T-cell (primary cell): ENCODE results near the gene C12orf75. TPM values are rescaled to one million over a fixed set of nuclear protein-coding genes. Genes with fewer than 3 reads are reported as not detected.

Experiments
- ATAC-seq, 4 experiments: fragments of 200-7000 bp in 3 of 4; fragments of 150-1000 bp in 1 of 4; cut with Tn5 transposase; replicated peaks in 1 of 4; 1 replicate in 3 of 4; 2 replicates in 1 of 4; pipeline ENCODE4 v1.10.0; 2021; ENCODE audit warnings: moderate library complexity in 3 of 4, mild to moderate bottlenecking in 2 of 4, moderate number of reproducible peaks in 1 of 4
- CTCF ChIA-PET, 2 donors: fragments of 300-600 bp; sonication (Branson Sonifier 250); formaldehyde crosslinking; loops; one replicate each; lab custom pipeline; 2022; ENCODE audit warnings: antibody characterized with exemption in 2 of 2; lab: Charles Lee
- POLR2A ChIA-PET, 2 donors: fragments of 300-600 bp; sonication (Branson Sonifier 250); formaldehyde crosslinking; loops; one replicate each; lab custom pipeline; 2022; ENCODE audit warnings: antibody characterized with exemption in 2 of 2; lab: Charles Lee
- DNase-seq, 35 experiments: peaks; one replicate each; pipeline versions ENCODE4 v3.0.0 to v3.0.0-alpha.2; 2013 to 2023
- H3K27ac ChIP-seq: one replicate; pipeline ENCODE4 v1.5.1; 2013; ENCODE audit warnings: low read length
- H3K27me3 ChIP-seq, 2 experiments: replicated peaks in 1 of 2; 1 replicate in 1 of 2; 2 replicates in 1 of 2; pipeline versions ENCODE4 v1.6.1 to v1.7.0; 2013; ENCODE audit warnings: low read length in 1 of 2, mixed read lengths in 1 of 2; ENCODE audit not compliant: control insufficient read depth in 2 of 2, insufficient read depth in 2 of 2; ENCODE audit errors: extremely low read depth in 1 of 2
- H3K36me3 ChIP-seq, 2 donors: 1 replicate in 1 of 2; 2 replicates in 1 of 2; pipeline versions ENCODE4 v1.6.1 to v1.7.0; 2013; ENCODE audit warnings: low read length in 1 of 2; ENCODE audit not compliant: control insufficient read depth in 2 of 2, insufficient read depth in 1 of 2; ENCODE audit errors: extremely low read depth in 1 of 2
- H3K4me1 ChIP-seq, 2 experiments: 1 replicate in 1 of 2; 2 replicates in 1 of 2; pipeline versions ENCODE4 v1.6.1 to v1.7.0; 2013; ENCODE audit warnings: low read length in 2 of 2, mixed read lengths in 1 of 2; ENCODE audit not compliant: insufficient read depth in 2 of 2, control insufficient read depth in 1 of 2; ENCODE audit errors: extremely low read depth in 1 of 2
- H3K4me3 ChIP-seq, 2 donors: 1 replicate in 1 of 2; 2 replicates in 1 of 2; pipeline versions ENCODE4 v1.5.1 to v1.7.0; 2013; ENCODE audit warnings: mild to moderate bottlenecking in 2 of 2, low read length in 1 of 2, moderate library complexity in 1 of 2; ENCODE audit not compliant: control insufficient read depth in 1 of 2; ENCODE audit errors: extremely low read depth in 1 of 2
- H3K9me3 ChIP-seq: 2 replicates; pipeline ENCODE4 v1.7.0; 2013
- H3K27ac Mint-ChIP-seq, 2 donors: one replicate each; pipeline ENCODE4 v1.8.0; 2020 to 2021; ENCODE audit warnings: mild to moderate bottlenecking in 2 of 2, mixed read lengths in 2 of 2
- H3K27me3 Mint-ChIP-seq, 2 donors: one replicate each; pipeline ENCODE4 v1.8.0; 2021 to 2022; ENCODE audit warnings: mixed read lengths in 2 of 2
- H3K36me3 Mint-ChIP-seq: one replicate; pipeline ENCODE4 v1.8.0; 2021; ENCODE audit warnings: mixed read lengths
- H3K4me1 Mint-ChIP-seq, 3 donors: one replicate each; pipeline ENCODE4 v1.8.0; 2020 to 2022; ENCODE audit warnings: mixed read lengths in 3 of 3, mild to moderate bottlenecking in 1 of 3
- H3K4me3 Mint-ChIP-seq, 3 donors: one replicate each; pipeline ENCODE4 v1.8.0; 2020 to 2022; ENCODE audit warnings: mild to moderate bottlenecking in 3 of 3, mixed read lengths in 3 of 3, moderate library complexity in 3 of 3
- H3K9me3 Mint-ChIP-seq, 3 donors: one replicate each; pipeline ENCODE4 v1.8.0; 2020 to 2022; ENCODE audit warnings: mixed read lengths in 3 of 3
- WGBS: methylation state at CpG from one replicate; pipeline ENCODE4 v1.1.5; 2013; ENCODE audit warnings: missing lambda C conversion rate; ENCODE audit not compliant: insufficient coverage; 5-methylcytosine and 5-hydroxymethylcytosine counted together
- total RNA-seq, 35 experiments: library from RNA in 6 of 35; stranded (reverse) in 6 of 35; fragments of 120-200 nt in 1 of 35; gene quantifications; one replicate each; pipeline versions ENCODE4 v1.2.1 to v1.2.4 and lab custom pipeline; 2013 to 2026

Gene C12orf75
- total RNA-seq, 5 donors from 2014 or later (not counting 1 experiment from before 2014, with no cell fraction given), result 14.9 to 50.1 (median 20.2) TPM

GRCh38 chr12:105352052-105352451 is 21.6 kb downstream of the C12orf75 start:
- ChIA-PET POLR2A (no interaction called here), CTCF (no interaction called here)
- H3K4me1 Mint-ChIP-seq, result peaks cover 20 to 40% (median 22%) of the 10 kb centered on the region in 3 donors
- ATAC-seq (no peak), DNase-seq (no peak)
- Histone ChIP-seq H3K4me3 (no peak overlapping the region), H3K27ac (no peak overlapping the region), H3K36me3 (no peaks in the 10 kb centered on the region), H3K9me3 (no peaks in the 10 kb centered on the region), H3K27me3 (no peaks in the 10 kb centered on the region), H3K4me1 (peaks cover 0 to 7% of the 10 kb centered on the region in 2 experiments)
- H3K27ac Mint-ChIP-seq, result no peak overlapping the region
- H3K36me3 Mint-ChIP-seq, result peaks cover 31% of the 10 kb centered on the region
- H3K27me3 Mint-ChIP-seq, result no peaks in the 10 kb centered on the region
- no peaks in the 10 kb centered on the region for H3K9me3 Mint-ChIP-seq
- H3K4me3 Mint-ChIP-seq, result no peak overlapping the region
- 81% methylated on average over 3 of the region's 4 CpGs for WGBS

- no peak overlapping the region for H3K27ac ChIP-seq
- ATAC-seq (no peak), DNase-seq (no peak)
- H3K36me3 ChIP-seq, result no peaks in the 10 kb centered on the region
- H3K4me3 Mint-ChIP-seq, result no peak overlapping the region
- H3K27me3 ChIP-seq, result no peaks in the 10 kb centered on the region
- peaks cover 0 to 9% of the 10 kb centered on the region in 2 experiments for H3K4me1 ChIP-seq
- H3K9me3 ChIP-seq, result no peaks in the 10 kb centered on the region
- H3K27ac Mint-ChIP-seq, result no peak overlapping the region
- H3K9me3 Mint-ChIP-seq, result no peaks in the 10 kb centered on the region
- WGBS, result 100% methylated on average over 4 of the region's 9 CpGs
- ChIA-PET POLR2A (interaction anchor here in 1 of 2 donors (0.7 kb wide), 1 partner anchor 11 kb away, joined by 5 read pairs; no protein-coding TSS in a partner anchor), CTCF (no interaction called here)
- H3K27me3 Mint-ChIP-seq, result no peaks in the 10 kb centered on the region
- H3K36me3 Mint-ChIP-seq, result peaks cover 31% of the 10 kb centered on the region
- no peak overlapping the region for H3K4me3 ChIP-seq
- peaks cover 26 to 48% (median 27%) of the 10 kb centered on the region in 3 donors for H3K4me1 Mint-ChIP-seq
Measured at GRCh38 chr12:105352940-105353635, 22.6 kb downstream of the C12orf75 start.

GRCh38 chr12:105355752-105356151 is 25.3 kb downstream of the C12orf75 start:
- Mint-ChIP-seq H3K9me3 (no peaks in the 10 kb centered on the region), H3K27ac (no peak overlapping the region), H3K36me3 (peaks cover 26% of the 10 kb centered on the region), H3K27me3 (no peaks in the 10 kb centered on the region), H3K4me3 (no peak overlapping the region), H3K4me1 (peaks cover 20 to 47% (median 31%) of the 10 kb centered on the region in 3 donors)
- CTCF ChIA-PET, result no interaction called here
- Histone ChIP-seq H3K27me3 (no peaks in the 10 kb centered on the region), H3K4me3 (no peak overlapping the region), H3K4me1 (peaks cover 0 to 11% of the 10 kb centered on the region in 2 experiments), H3K36me3 (peaks cover 0 to 8% of the 10 kb centered on the region in 2 donors), H3K27ac (no peak overlapping the region), H3K9me3 (no peaks in the 10 kb centered on the region)
- POLR2A ChIA-PET, result interaction anchor here in 1 of 2 donors (0.7 kb wide), 1 partner anchor 32 kb away, joined by 7 read pairs; no protein-coding TSS in a partner anchor
- ATAC-seq, result no peak
- DNase-seq, result no peak

GRCh38 chr12:105357162-105357691 is 26.7 kb downstream of the C12orf75 start:
- H3K9me3 Mint-ChIP-seq, result no peaks in the 10 kb centered on the region
- peaks cover 20% of the 10 kb centered on the region for H3K36me3 Mint-ChIP-seq
- Histone ChIP-seq H3K9me3 (no peaks in the 10 kb centered on the region), H3K27me3 (no peaks in the 10 kb centered on the region), H3K4me3 (no peak overlapping the region), H3K27ac (no peak overlapping the region), H3K36me3 (peaks cover 0 to 8% of the 10 kb centered on the region in 2 donors), H3K4me1 (peaks cover 0 to 7% of the 10 kb centered on the region in 2 experiments)
- CTCF ChIA-PET, result no interaction called here
- peak in 1 of 4 experiments; percentile 46 for ATAC-seq
- DNase-seq, result no peak
- POLR2A ChIA-PET, result interaction anchor here (0.6 to 0.7 kb wide), 3 partner anchors 26 to 208 kb away, joined by 3 to 6 read pairs (median 3); no protein-coding TSS in a partner anchor
- no peak overlapping the region for H3K4me3 Mint-ChIP-seq
- H3K4me1 Mint-ChIP-seq, result peaks cover 13 to 38% (median 21%) of the 10 kb centered on the region in 3 donors
- H3K27me3 Mint-ChIP-seq, result no peaks in the 10 kb centered on the region
- H3K27ac Mint-ChIP-seq, result peak overlapping the region in 1 of 2 donors; percentile 5
- 0% methylated on average over 1 of the region's 6 CpGs for WGBS

GRCh38 chr12:105358789-105359188 is 28.3 kb downstream of the C12orf75 start:
- Histone ChIP-seq H3K36me3 (peaks cover 0 to 8% of the 10 kb centered on the region in 2 donors), H3K27ac (no peak overlapping the region), H3K4me3 (no peak overlapping the region), H3K27me3 (no peaks in the 10 kb centered on the region), H3K9me3 (no peaks in the 10 kb centered on the region), H3K4me1 (peaks cover 0 to 7% of the 10 kb centered on the region in 2 experiments)
- no peak for DNase-seq
- no peak overlapping the region for H3K27ac Mint-ChIP-seq
- ATAC-seq, result no peak
- ChIA-PET CTCF (no interaction called here), POLR2A (interaction anchor here in 1 of 2 donors (0.5 kb wide), 1 partner anchor 122 kb away, joined by 3 read pairs; no protein-coding TSS in a partner anchor)
- H3K9me3 Mint-ChIP-seq, result no peaks in the 10 kb centered on the region
- peaks cover 16 to 35% (median 23%) of the 10 kb centered on the region in 3 donors for H3K4me1 Mint-ChIP-seq
- H3K36me3 Mint-ChIP-seq, result peaks cover 23% of the 10 kb centered on the region
- no peaks in the 10 kb centered on the region for H3K27me3 Mint-ChIP-seq
- WGBS, result 100% methylated on average over 2 of the region's 7 CpGs
- H3K4me3 Mint-ChIP-seq, result no peak overlapping the region

- Histone ChIP-seq H3K4me3 (no peak overlapping the region), H3K4me1 (peaks cover 0 to 7% of the 10 kb centered on the region in 2 experiments), H3K27ac (no peak overlapping the region), H3K27me3 (no peaks in the 10 kb centered on the region), H3K9me3 (no peaks in the 10 kb centered on the region), H3K36me3 (peaks cover 0 to 8% of the 10 kb centered on the region in 2 donors)
- Mint-ChIP-seq H3K9me3 (no peaks in the 10 kb centered on the region), H3K27me3 (no peaks in the 10 kb centered on the region), H3K4me3 (no peak overlapping the region), H3K4me1 (peaks cover 16 to 31% (median 23%) of the 10 kb centered on the region in 3 donors), H3K27ac (no peak overlapping the region), H3K36me3 (peaks cover 18% of the 10 kb centered on the region)
- ATAC-seq (no peak), DNase-seq (no peak)
- CTCF ChIA-PET, result no interaction called here
- no CpG with 5 or more reads among the region's 1 CpG for WGBS
- POLR2A ChIA-PET, result no interaction called here
Measured at GRCh38 chr12:105359856-105360255, 29.4 kb downstream of the C12orf75 start.
